HUES48 (cell line): ENCODE data around the gene MAP3K6.
A peak's percentile ranks its signal among the peaks of the same experiment; 100 is the strongest.

Experiments used
- H3K27ac ChIP-seq: one replicate; pipeline ENCODE4 v1.7.0; 2013; ENCODE audit warnings: low read depth, low read length, inconsistent platforms
- H3K27me3 ChIP-seq: 2 replicates; pipeline ENCODE4 v1.6.1; 2013; ENCODE audit warnings: mild to moderate bottlenecking, low read length; ENCODE audit not compliant: control insufficient read depth, insufficient read depth
- H3K36me3 ChIP-seq: 2 replicates; pipeline ENCODE4 v1.6.1; 2013; ENCODE audit warnings: low read length; ENCODE audit not compliant: control insufficient read depth, insufficient read depth
- H3K4me1 ChIP-seq: 2 replicates; pipeline ENCODE4 v1.6.1; 2013; ENCODE audit warnings: mild to moderate bottlenecking, low read length; ENCODE audit not compliant: control insufficient read depth, insufficient read depth
- H3K4me3 ChIP-seq: 2 replicates; pipeline ENCODE4 v1.5.1; 2013; ENCODE audit warnings: mild to moderate bottlenecking, low read depth, low read length
- H3K9ac ChIP-seq: 2 replicates; pipeline ENCODE4 v1.6.1; 2013; ENCODE audit warnings: mild to moderate bottlenecking, low read depth, low read length, moderate library complexity
- H3K9me3 ChIP-seq: 2 replicates; pipeline ENCODE4 v1.6.1; 2013; ENCODE audit warnings: low read length; ENCODE audit not compliant: control insufficient read depth, insufficient read depth

MAP3K6 gene

DNA sequence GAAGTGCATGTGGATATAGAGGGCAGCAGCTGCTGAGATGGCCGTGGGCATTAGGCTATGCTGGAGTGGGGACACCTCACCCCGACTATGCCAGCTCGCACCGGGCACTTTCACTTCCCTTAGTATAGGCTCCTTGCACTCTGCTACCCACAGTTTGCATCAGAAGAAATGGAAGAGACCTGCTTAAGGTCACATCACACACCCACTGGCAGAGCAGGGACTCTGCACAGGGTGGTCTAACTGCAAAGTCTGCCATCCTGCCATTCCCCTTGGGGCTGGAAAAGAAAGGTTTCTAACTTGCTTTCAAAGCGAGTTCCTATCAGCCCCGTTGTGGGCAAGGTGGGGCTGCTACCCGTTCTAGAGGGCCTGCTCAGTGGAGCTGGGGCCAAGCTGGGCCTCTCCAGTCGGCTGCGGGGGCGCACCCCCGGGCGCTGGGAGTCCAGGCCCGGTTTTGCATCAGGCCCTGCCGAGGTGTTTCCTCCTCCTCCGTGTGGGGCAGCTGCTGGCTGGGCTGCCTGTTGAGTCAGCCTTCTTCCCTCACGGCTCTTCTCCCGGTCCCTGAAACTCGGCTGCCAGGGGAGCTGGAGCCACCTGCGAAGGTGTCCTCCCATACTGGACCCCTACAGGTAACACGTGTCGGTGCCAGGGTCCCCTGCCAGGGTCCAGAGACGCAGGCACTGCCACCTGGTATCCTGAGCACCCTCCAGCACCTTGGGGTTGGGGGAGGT is 25.1 kb downstream of the MAP3K6 start, which contains the start of gene SYTL1:
TSS of gene SYTL1 (plus strand) at position 498 of the 728 bp plus-strand sequence. CDS start 3,313 bp downstream, outside the sequence.
- Histone ChIP-seq H3K4me1 (peaks cover 14% of the 10 kb centered on the region), H3K4me3 (peak within 1 kb of the TSS; percentile 47), H3K27me3 (no peaks in the 10 kb centered on the region), H3K9ac (no peak within 1 kb of the TSS), H3K9me3 (no peaks in the 10 kb centered on the region), H3K27ac (no peak within 1 kb of the TSS), H3K36me3 (no peaks in the 10 kb centered on the region)

DNA sequence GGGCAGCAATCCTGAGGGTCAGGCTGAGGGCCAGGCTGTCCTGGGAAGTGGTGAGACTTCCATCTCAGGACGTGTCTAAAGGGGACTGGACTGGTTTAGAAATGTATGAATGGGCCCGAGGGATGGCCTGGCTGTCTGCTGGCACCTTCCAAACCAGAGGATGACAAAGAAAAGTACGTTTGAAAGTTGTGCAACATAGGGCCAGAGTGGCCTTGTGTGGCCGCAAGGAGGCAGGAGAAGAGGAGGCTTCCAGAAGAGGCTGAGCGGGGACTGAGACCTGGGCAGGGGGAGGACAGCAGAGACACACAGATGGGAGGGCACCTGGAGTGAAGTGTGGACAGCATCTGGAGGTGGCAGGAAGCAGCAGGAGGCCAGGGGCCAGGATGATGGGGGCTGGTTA is 27.5 kb downstream of the MAP3K6 start:
- Histone ChIP-seq H3K36me3 (peaks cover 19% of the 10 kb centered on the region), H3K9ac (no peak overlapping the region), H3K4me3 (no peak overlapping the region), H3K9me3 (no peaks in the 10 kb centered on the region), H3K27ac (no peak overlapping the region), H3K27me3 (no peaks in the 10 kb centered on the region), H3K4me1 (peaks cover 14% of the 10 kb centered on the region)

DNA sequence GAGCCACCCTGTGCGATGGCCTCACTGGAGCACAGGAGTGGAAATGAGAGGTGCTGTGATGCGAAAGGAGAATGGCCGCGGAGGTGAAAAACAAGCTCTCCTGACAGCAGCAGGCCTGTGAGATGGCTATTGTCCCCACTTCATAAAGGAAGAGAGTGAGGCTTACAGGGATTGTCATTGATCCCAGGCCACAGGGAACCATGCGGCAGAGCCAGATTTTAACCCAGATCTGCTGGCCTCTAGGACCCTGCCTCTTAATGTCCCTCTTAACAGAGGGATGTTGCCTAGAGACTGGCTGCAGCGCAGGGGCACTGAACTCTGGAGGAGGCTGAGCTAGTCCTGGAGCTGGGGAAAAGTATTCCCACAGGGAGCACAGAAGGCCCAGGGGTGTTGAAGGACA is 28.0 kb downstream of the MAP3K6 start:
- H3K27me3 ChIP-seq, result no peaks in the 10 kb centered on the region
- no peaks in the 10 kb centered on the region for H3K9me3 ChIP-seq
- no peak overlapping the region for H3K4me3 ChIP-seq
- H3K4me1 ChIP-seq, result peaks cover 14% of the 10 kb centered on the region
- H3K9ac ChIP-seq, result no peak overlapping the region
- peaks cover 23% of the 10 kb centered on the region for H3K36me3 ChIP-seq
- H3K27ac ChIP-seq, result no peak overlapping the region

DNA sequence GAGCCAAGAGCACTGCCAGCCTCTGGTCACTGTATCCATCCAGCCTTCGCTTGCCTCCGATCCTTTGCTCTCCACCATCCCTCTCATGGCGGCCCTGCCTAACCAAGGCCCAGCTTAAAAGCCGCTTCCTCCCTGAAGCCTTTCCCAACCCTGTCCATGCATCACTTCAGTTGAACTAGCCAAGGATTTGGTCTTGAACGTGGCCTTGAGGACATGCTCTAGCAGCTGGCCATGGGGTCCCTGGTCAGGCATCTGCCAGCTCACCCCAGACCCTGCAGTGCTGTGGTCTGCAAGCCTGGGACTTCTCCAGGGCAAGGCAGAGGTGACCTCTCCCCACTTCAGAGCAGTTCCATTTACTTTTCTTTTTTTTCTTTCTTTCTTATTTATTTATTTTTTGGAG is 30.0 kb downstream of the MAP3K6 start:
- Histone ChIP-seq H3K36me3 (peaks cover 33% of the 10 kb centered on the region), H3K27me3 (no peaks in the 10 kb centered on the region), H3K4me1 (peaks cover 7% of the 10 kb centered on the region; the same call in 1 of the 2 replicates), H3K9ac (no peak overlapping the region), H3K9me3 (no peaks in the 10 kb centered on the region), H3K4me3 (no peak overlapping the region), H3K27ac (no peak overlapping the region)

DNA sequence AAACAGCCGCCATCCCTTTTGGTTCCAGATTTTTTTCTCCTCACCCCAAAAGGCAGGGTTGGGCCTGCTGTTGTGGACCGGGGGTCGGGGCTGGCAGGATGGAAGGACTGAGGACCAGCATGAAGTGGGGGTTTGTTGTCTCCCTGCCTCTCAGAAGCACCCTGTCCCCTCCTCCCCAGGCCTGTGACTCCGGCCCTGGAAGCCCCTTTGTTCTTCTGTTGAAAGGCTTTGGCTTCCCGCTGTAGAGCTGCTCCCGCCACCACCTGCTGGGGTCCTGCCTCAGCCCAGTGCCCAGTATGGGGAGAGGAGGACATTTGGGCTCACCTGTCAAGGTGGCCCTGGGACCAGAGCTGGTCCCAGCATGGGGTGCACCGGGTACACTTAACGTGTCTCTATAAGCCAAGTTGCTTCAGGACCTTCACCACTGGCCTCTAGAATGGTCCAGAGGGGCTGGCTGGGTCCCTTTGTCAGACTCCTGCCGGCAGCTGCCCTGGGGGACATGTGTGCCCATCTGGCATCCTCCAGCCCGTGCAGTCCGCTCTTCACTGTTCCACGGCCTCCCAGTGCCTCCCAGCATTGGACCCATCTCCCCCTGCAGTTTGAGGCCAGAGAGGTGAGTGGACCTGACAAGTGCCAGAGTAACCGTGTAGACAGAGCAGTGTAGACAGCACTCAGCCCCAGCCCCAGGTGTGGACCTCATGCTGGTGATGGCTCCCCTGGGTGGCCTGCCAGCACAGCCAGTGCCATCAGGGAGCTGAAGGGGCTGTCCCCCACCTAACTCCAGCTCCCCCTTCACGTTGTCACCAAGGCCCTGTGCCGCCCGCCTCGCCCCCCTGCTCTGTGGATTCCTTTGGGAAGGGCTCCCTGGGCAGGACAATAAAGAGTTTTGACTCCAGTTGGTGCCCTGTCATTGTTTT is 31.0 kb downstream of the MAP3K6 start:
- Histone ChIP-seq H3K27ac (no peak overlapping the region), H3K4me1 (no peaks in the 10 kb centered on the region), H3K9me3 (no peaks in the 10 kb centered on the region), H3K27me3 (no peaks in the 10 kb centered on the region), H3K36me3 (peaks cover 40% of the 10 kb centered on the region), H3K9ac (no peak overlapping the region), H3K4me3 (no peak overlapping the region)

DNA sequence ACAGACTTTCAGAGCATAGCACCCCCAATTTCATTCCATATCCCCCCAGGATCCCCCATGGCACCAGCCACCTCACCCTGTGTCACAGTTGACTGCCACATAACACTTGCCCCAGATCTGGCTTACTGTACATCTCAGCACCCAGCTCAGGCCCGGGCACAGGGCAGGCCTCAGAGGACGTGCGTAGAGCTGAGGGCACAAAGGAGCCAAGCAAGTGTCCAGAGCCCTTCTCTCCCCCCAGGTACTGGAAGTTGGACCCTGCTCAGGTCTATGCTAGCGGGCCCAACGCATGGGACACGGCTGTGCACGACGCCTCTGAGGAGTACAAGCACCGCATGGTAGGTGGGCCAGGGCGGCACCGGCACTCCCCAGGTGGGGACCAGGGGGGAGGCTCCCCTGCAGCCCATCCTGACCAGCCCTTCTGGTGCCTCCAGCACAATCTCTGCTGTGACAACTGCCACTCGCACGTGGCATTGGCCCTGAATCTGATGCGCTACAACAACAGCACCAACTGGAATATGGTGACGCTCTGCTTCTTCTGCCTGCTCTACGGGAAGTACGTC is 33.0 kb downstream of the MAP3K6 start:
- no peak overlapping the region for H3K4me3 ChIP-seq
- H3K27ac ChIP-seq, result no peak overlapping the region
- H3K36me3 ChIP-seq, result peaks cover 42% of the 10 kb centered on the region
- no peaks in the 10 kb centered on the region for H3K27me3 ChIP-seq
- no peaks in the 10 kb centered on the region for H3K9me3 ChIP-seq
- H3K9ac ChIP-seq, result no peak overlapping the region
- H3K4me1 ChIP-seq, result no peaks in the 10 kb centered on the region

DNA sequence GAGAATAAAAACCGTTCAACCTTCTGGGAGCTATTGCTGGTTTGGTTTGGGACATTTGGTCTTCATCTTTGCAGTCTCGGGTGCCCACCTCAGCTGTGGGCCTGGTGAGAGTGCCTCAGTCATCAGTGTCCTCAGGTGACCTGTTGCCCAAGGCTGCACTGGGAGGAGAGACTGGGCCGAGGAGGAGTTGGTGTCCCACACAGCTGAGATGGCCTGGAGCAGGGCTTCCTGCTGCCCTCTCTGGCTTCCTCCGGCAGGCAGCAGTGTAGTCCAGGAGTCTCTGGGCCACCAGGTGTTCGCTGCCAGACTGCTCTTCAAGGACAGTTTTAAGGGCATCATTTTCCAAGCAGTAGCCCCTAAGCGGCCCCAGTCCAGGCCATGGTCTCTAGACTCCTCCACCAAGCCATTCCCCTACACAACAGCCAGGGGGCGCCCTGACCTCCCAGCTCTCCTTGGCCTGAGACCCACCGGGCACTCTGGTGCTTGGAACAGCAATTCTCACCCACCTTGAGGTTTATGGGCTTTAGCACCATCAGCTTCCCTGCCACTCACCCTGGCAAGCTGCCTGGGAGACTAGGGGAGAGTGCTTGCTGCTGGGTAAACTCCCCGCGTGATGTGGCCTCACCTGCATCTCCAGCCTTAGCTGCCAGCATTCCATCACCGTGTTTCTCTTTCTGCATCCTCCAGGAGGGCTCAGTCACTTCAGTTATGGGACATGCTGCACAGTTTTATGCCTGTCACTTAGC is 34.1 kb downstream of the MAP3K6 start:
- no peaks in the 10 kb centered on the region for H3K27me3 ChIP-seq
- no peak overlapping the region for H3K9ac ChIP-seq
- peaks cover 42% of the 10 kb centered on the region for H3K36me3 ChIP-seq
- no peaks in the 10 kb centered on the region for H3K4me1 ChIP-seq
- H3K27ac ChIP-seq, result no peak overlapping the region
- H3K4me3 ChIP-seq, result no peak overlapping the region
- no peaks in the 10 kb centered on the region for H3K9me3 ChIP-seq

DNA sequence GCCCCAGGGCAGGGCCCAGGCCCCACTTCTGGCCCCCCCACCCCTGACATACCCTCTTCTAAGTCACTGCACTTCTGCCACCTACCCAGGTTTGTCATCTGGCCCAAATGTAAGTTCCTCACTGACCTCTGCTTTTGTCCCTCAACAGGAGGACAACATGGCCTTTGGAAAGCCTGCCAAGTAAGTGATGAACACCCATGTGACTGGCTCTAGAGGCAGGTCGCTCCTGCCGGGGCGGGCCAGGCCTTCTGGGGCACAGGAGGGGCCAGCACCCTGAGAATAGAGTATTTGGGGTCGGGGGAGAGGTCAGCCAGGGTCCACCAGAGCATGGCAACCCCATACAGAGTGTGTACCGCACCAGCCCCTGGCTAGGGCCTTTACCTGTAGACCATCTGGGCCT is 34.8 kb downstream of the MAP3K6 start:
- Histone ChIP-seq H3K27me3 (no peaks in the 10 kb centered on the region), H3K4me1 (no peaks in the 10 kb centered on the region), H3K4me3 (no peak overlapping the region), H3K27ac (no peak overlapping the region), H3K9me3 (no peaks in the 10 kb centered on the region), H3K36me3 (peaks cover 42% of the 10 kb centered on the region), H3K9ac (no peak overlapping the region)

DNA sequence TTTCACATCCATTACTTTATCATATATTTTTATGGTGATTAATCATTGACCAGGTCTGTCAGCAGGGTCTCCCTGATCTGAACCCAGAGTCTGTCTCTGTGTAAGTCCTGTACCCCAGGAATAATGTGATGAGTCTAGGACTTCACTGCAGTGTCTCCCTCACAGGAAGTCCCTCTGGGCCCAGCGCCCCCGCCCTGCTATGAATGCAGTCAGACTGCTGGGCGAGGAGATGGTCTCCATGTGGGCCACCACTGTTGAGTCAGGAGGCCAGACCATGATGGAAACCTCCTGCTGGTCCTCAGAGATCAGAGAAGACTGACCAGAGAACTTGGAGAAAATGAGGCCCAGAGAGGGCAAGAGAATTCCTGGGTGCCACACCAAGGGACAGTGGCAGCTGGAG is 35.3 kb downstream of the MAP3K6 start:
- H3K9ac ChIP-seq, result no peak overlapping the region
- H3K27ac ChIP-seq, result no peak overlapping the region
- H3K4me3 ChIP-seq, result no peak overlapping the region
- H3K36me3 ChIP-seq, result peaks cover 46% of the 10 kb centered on the region
- H3K9me3 ChIP-seq, result no peaks in the 10 kb centered on the region
- H3K4me1 ChIP-seq, result no peaks in the 10 kb centered on the region
- no peaks in the 10 kb centered on the region for H3K27me3 ChIP-seq

DNA sequence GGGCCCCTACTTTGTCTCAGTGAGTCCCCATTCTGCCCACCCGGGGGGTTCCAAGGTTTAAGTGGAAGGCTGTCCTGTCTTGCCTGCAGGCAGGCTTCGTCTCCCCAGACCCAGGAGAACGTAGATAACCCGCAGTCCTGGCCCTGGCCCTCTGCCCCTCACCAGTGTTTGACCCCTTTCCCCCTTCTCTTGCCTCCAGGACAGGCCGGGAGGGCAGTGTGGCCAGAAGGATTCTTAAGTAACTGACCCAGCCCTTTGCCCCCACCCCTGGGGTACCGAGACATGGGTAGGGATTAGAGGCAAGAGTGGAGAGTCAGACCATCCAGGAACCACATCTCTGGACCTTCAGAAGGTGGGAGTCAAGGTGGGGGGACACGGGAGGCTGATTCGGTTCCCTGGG is 36.0 kb downstream of the MAP3K6 start:
- H3K4me3 ChIP-seq, result no peak overlapping the region
- H3K9ac ChIP-seq, result no peak overlapping the region
- H3K4me1 ChIP-seq, result no peaks in the 10 kb centered on the region
- no peak overlapping the region for H3K27ac ChIP-seq
- H3K27me3 ChIP-seq, result no peaks in the 10 kb centered on the region
- no peaks in the 10 kb centered on the region for H3K9me3 ChIP-seq
- peaks cover 49% of the 10 kb centered on the region for H3K36me3 ChIP-seq
